OCI-LY3 (cell line): ENCODE data around the gene TUNAR.

Experiments
- CTCF ChIP-seq: fragments of 200-600, 300-600 bp; sonication (generic); IDR thresholded peaks from 2 replicates; pipeline ENCODE4 v1.5.1; 2014; ENCODE audit warnings: antibody characterized with exemption, low read length, low read depth
- EZH2phosphoT487 ChIP-seq: fragments of 200-600 bp; shearing (Covaris generic); IDR thresholded peaks from 2 replicates; pipeline ENCODE4 v1.6.1; 2018; ENCODE audit warnings: antibody characterized with exemption, mixed run types, low read depth

- no peak for TF ChIP-seq CTCF
- TF ChIP-seq EZH2phosphoT487: no peak
These were observed 13.3 kb upstream of the TUNAR start for GRCh38 chr14:95863295-95863694.
